HepG2 (cell line): ENCODE results near the gene OAF. TPM values are rescaled to one million over a fixed set of nuclear protein-coding genes. Genes with fewer than 3 reads are reported as not detected.

Experiments
- FOXJ3 ChIP-seq: sonication (generic); formaldehyde crosslinking; IDR thresholded peaks from 2 replicates; pipeline ENCODE4 v1.4.0; 2020; ENCODE audit warnings: missing genetic modification reagents, mild to moderate bottlenecking, borderline replicate concordance
- FOXP1 ChIP-seq, 2 experiments: fragments of 450-650 bp in 1 of 2; IDR thresholded peaks; 2 replicates each; pipeline ENCODE4 v1.6.1; 2017 to 2018; ENCODE audit warnings: antibody characterized with exemption in 1 of 2
- JUN ChIP-seq: sonication (generic); formaldehyde crosslinking; IDR thresholded peaks from 2 replicates; pipeline ENCODE4 v1.4.0; 2020; ENCODE audit warnings: mild to moderate bottlenecking, missing genetic modification reagents
- MAZ ChIP-seq, 2 experiments: sonication (generic) in 1 of 2; formaldehyde crosslinking in 1 of 2; IDR thresholded peaks; 2 replicates each; pipeline versions ENCODE4 v1.5.0 to v1.6.1; 2012 to 2020; ENCODE audit warnings: low read depth in 2 of 2, mild to moderate bottlenecking in 2 of 2, borderline replicate concordance in 1 of 2, improper control_type of control experiment in 1 of 2, low read length in 1 of 2, missing genetic modification reagents in 1 of 2, moderate library complexity in 1 of 2
- MED8 ChIP-seq: sonication (generic); formaldehyde crosslinking; IDR thresholded peaks from 2 replicates; pipeline ENCODE4 v1.8.1; 2023; ENCODE audit warnings: mild to moderate bottlenecking, missing genetic modification reagents; ENCODE audit not compliant: insufficient replicate concordance
- MLXIP ChIP-seq: sonication (generic); formaldehyde crosslinking; IDR thresholded peaks from 2 replicates; pipeline ENCODE4 v1.9.0; 2021; ENCODE audit warnings: missing genetic modification reagents, borderline replicate concordance
- NR1H2 ChIP-seq: sonication (generic); formaldehyde crosslinking; IDR thresholded peaks from 2 replicates; pipeline ENCODE4 v1.8.1; 2022; ENCODE audit warnings: low read depth, missing genetic modification reagents, borderline replicate concordance
- NR2F1 ChIP-seq, 2 experiments: fragments of 450-650 bp in 1 of 2; formaldehyde crosslinking in 1 of 2; IDR thresholded peaks; 2 replicates each; pipeline versions ENCODE4 v1.5.0 to v1.6.1; 2016 to 2020; ENCODE audit warnings: mild to moderate bottlenecking in 1 of 2, missing compliant biosample characterization in 1 of 2, missing genetic modification reagents in 1 of 2, moderate library complexity in 1 of 2
- NR2F2 ChIP-seq: IDR thresholded peaks from 2 replicates; pipeline ENCODE4 v1.6.1; 2012; ENCODE audit warnings: low read depth, inconsistent platforms, borderline replicate concordance
- UBTF ChIP-seq: sonication (generic); formaldehyde crosslinking; IDR thresholded peaks from 2 replicates; pipeline ENCODE4 v1.4.0; 2020; ENCODE audit warnings: mild to moderate bottlenecking, missing genetic modification reagents
- ZNF142 ChIP-seq: sonication (generic); formaldehyde crosslinking; IDR thresholded peaks from 2 replicates; pipeline ENCODE4 v1.4.0; 2020; ENCODE audit warnings: missing genetic modification reagents
- ZNF230 ChIP-seq: sonication (generic); formaldehyde crosslinking; IDR thresholded peaks from 2 replicates; pipeline ENCODE4 v1.4.0; 2020; ENCODE audit warnings: mild to moderate bottlenecking, missing genetic modification reagents
- ZNF430 ChIP-seq: sonication (generic); formaldehyde crosslinking; IDR thresholded peaks from 2 replicates; pipeline ENCODE4 v1.9.0; 2021; ENCODE audit warnings: mild to moderate bottlenecking, missing genetic modification reagents
- ZNF484 ChIP-seq: sonication (generic); formaldehyde crosslinking; IDR thresholded peaks from 2 replicates; pipeline ENCODE4 v1.5.1; 2020; ENCODE audit warnings: mild to moderate bottlenecking, low read depth, missing genetic modification reagents, borderline replicate concordance
- ZNF773 ChIP-seq: sonication (generic); formaldehyde crosslinking; IDR thresholded peaks from 2 replicates; pipeline ENCODE4 v1.4.0; 2020; ENCODE audit warnings: missing genetic modification reagents, borderline replicate concordance
- ZNF883 ChIP-seq: sonication (generic); formaldehyde crosslinking; IDR thresholded peaks from 2 replicates; pipeline ENCODE4 v1.5.1; 2020; ENCODE audit warnings: mild to moderate bottlenecking, missing genetic modification reagents; ENCODE audit errors: not compliant biosample characterization
- polyA plus RNA-seq, 8 experiments: library from polyadenylated mRNA; depleted of rRNA in 3 of 8; stranded (reverse) in 7 of 8; unstranded in 1 of 8; fragments of >200 nt; fragmentation: Illumina TruSeq in 4 of 8; extraction: Trizol in 4 of 8; gene quantifications; 2 replicates each; pipeline versions ENCODE4 v1.2.1 to v1.2.3, GENCODE V29; 2011 to 2016; ENCODE audit warnings: low read depth in 4 of 8, missing spikeins in 1 of 8, mixed read lengths in 1 of 8; ENCODE audit not compliant: insufficient read depth in 1 of 8
- total RNA-seq, 5 experiments: library from RNA; depleted of rRNA; stranded (reverse); fragments of >200 nt; fragmentation: Illumina TruSeq; extraction: Trizol; gene quantifications; 2 replicates each; pipeline ENCODE4 v1.2.3, GENCODE V29; 2016; ENCODE audit warnings: low read depth in 1 of 5

The OAF gene
- total and polyA plus RNA-seq, 2 of the 13 experiments (the other 11 are each of a cell fraction or from before 2014, with no cell fraction given), result 63.7 to 94.6 TPM

GRCh38 chr11:120184946-120185705 is 25.7 kb upstream of the OAF start (continued):
- 0 out of 2 replicates have a peak, but pooled peaks have one; percentile 5 for TF ChIP-seq ZNF142 (CRISPR knock-in tag)
- TF ChIP-seq ZNF230 (CRISPR knock-in tag), result peak; percentile 73
- peak; percentile 63 for TF ChIP-seq UBTF (CRISPR knock-in tag)
- TF ChIP-seq MAZ (IDR thresholded peaks at IDR 0.05; ENCODE audit: borderline replicate concordance, low read depth, low read length), result no peak
- peak; percentile 68 for TF ChIP-seq MAZ (CRISPR knock-in tag; IDR thresholded peaks at IDR 0.05; ENCODE audit: low read depth)
- TF ChIP-seq ZNF484 (CRISPR knock-in tag), result no peak
- TF ChIP-seq FOXP1 (IDR thresholded peaks at IDR 0.05), result no peak
- peak; percentile 63 for TF ChIP-seq FOXP1 (CRISPR knock-in tag; IDR thresholded peaks at IDR 0.05)
- 0 out of 2 replicates have a peak, but pooled peaks have one; percentile 19 for TF ChIP-seq NR1H2 (CRISPR knock-in tag)
- 0 out of 2 replicates have a peak, but pooled peaks have one; percentile 31 for TF ChIP-seq JUN (CRISPR knock-in tag)
- peak; percentile 89 for TF ChIP-seq ZNF430
- TF ChIP-seq NR2F2, result peak; percentile 61; the same call in 1 of the 2 replicates
- TF ChIP-seq ZNF773 (CRISPR knock-in tag), result no peak
- no peak for TF ChIP-seq MED8 (CRISPR knock-in tag)
- TF ChIP-seq NR2F1 (CRISPR knock-in tag; IDR thresholded peaks at IDR 0.05), result peak; percentile 50 to 56; a peak in 2 of 4 replicates
- no peak for TF ChIP-seq MLXIP (CRISPR knock-in tag)
- TF ChIP-seq FOXJ3 (CRISPR knock-in tag), result no peak
- no peak for TF ChIP-seq ZNF883 (CRISPR knock-in tag)
